K562 (cell line): Measurements from ENCODE around the gene MOSPD3. TPM values are rescaled to one million over a fixed set of nuclear protein-coding genes. Genes with fewer than 3 reads are reported as not detected.

Experiments
- ASH1L ChIP-seq: fragments of 450-650 bp; IDR thresholded peaks from 2 replicates; pipeline ENCODE4 v1.6.1; 2018; ENCODE audit warnings: borderline replicate concordance, mild to moderate bottlenecking, low read depth; ENCODE audit not compliant: partially characterized antibody
- ATF4 ChIP-seq: fragments of 450-650 bp; formaldehyde crosslinking; IDR thresholded peaks from 2 replicates; pipeline ENCODE4 v1.4.0; 2022; ENCODE audit warnings: mild to moderate bottlenecking, moderate library complexity
- CBX3 ChIP-seq, 2 experiments: IDR thresholded peaks; 1 replicate in 1 of 2; 2 replicates in 1 of 2; pipeline ENCODE4 v1.6.1; 2012; ENCODE audit warnings: inconsistent platforms in 2 of 2, low read length in 2 of 2, borderline replicate concordance in 1 of 2, control low read depth in 1 of 2
- GMEB1 ChIP-seq: fragments of 250-450 bp; sonication (Bioruptor Pico); IDR thresholded peaks from 2 replicates; pipeline ENCODE4 v1.4.0; 2020; ENCODE audit warnings: mild to moderate bottlenecking
- HDAC8 ChIP-seq: fragments of 450-650 bp; IDR thresholded peaks from 2 replicates; pipeline ENCODE4 v1.6.1; 2016; ENCODE audit warnings: mild to moderate bottlenecking, missing genetic modification characterization, moderate library complexity, missing compliant biosample characterization
- IRF1 ChIP-seq: sonication (generic); formaldehyde crosslinking; IDR thresholded peaks from 2 replicates; pipeline ENCODE4 v1.8.0; 2022; ENCODE audit warnings: missing genetic modification reagents, mild to moderate bottlenecking, borderline replicate concordance
- L3MBTL2 ChIP-seq: fragments of 450-650 bp; IDR thresholded peaks from 2 replicates; pipeline ENCODE4 v1.6.1; 2016; ENCODE audit warnings: mild to moderate bottlenecking, moderate library complexity
- MTA2 ChIP-seq: fragments of 450-650 bp; IDR thresholded peaks from 2 replicates; pipeline ENCODE4 v1.6.1; 2016; ENCODE audit warnings: low read depth
- MYNN ChIP-seq, 2 experiments: sonication (generic); formaldehyde crosslinking in 1 of 2; IDR thresholded peaks; 2 replicates each; pipeline versions ENCODE4 v1.5.0 to v1.6.1; 2016 to 2020; ENCODE audit warnings: antibody characterized with exemption in 1 of 2, missing genetic modification reagents in 1 of 2
- NR4A1 ChIP-seq, 2 experiments: fragments of 250-450 bp in 1 of 2; fragments of 450-650 bp in 1 of 2; sonication (Bioruptor Pico) in 1 of 2; IDR thresholded peaks; 2 replicates each; pipeline versions ENCODE4 v1.4.0 to v1.6.1; 2016 to 2020; ENCODE audit warnings: mild to moderate bottlenecking in 2 of 2, missing compliant biosample characterization in 1 of 2, missing genetic modification characterization in 1 of 2, moderate library complexity in 1 of 2
- SIN3A ChIP-seq, 2 experiments: fragments of 150-350 bp in 1 of 2; IDR thresholded peaks; 2 replicates each; pipeline ENCODE4 v1.6.1; 2011 to 2016; ENCODE audit warnings: borderline replicate concordance in 2 of 2, low read depth in 2 of 2, low read length in 2 of 2, mild to moderate bottlenecking in 2 of 2, moderate library complexity in 2 of 2; ENCODE audit not compliant: control insufficient read depth in 1 of 2
- SRSF9 ChIP-seq: fragments of 200-400 bp; formaldehyde crosslinking; IDR thresholded peaks from 2 replicates; pipeline ENCODE4 v1.6.1; 2017; ENCODE audit warnings: low read depth, low read length, borderline replicate concordance
- YY1 ChIP-seq, 3 experiments: IDR thresholded peaks; 2 replicates each; pipeline ENCODE4 v1.6.1; 2011; ENCODE audit warnings: low read length in 2 of 3, mild to moderate bottlenecking in 2 of 3, moderate library complexity in 2 of 3, borderline replicate concordance in 1 of 3, control low read depth in 1 of 3, low read depth in 1 of 3; ENCODE audit not compliant: insufficient read depth in 3 of 3, insufficient replicate concordance in 2 of 3, control insufficient read depth in 1 of 3, insufficient read length in 1 of 3; ENCODE audit errors: extremely low read depth in 1 of 3
- ZC3H4 ChIP-seq: sonication (generic); formaldehyde crosslinking; IDR thresholded peaks from 2 replicates; pipeline ENCODE4 v1.9.0; 2021; ENCODE audit warnings: missing genetic modification reagents, borderline replicate concordance
- ZNF124 ChIP-seq: sonication (generic); formaldehyde crosslinking; IDR thresholded peaks from 2 replicates; pipeline ENCODE4 v1.8.1; 2022; ENCODE audit warnings: missing genetic modification reagents
- ZNF143 ChIP-seq: sonication (generic); formaldehyde crosslinking; IDR thresholded peaks from 2 replicates; pipeline ENCODE4 v1.9.0; 2022; ENCODE audit warnings: mild to moderate bottlenecking, missing genetic modification reagents
- ZNF41 ChIP-seq: fragments of 250-450 bp; sonication (Bioruptor Pico); conservative IDR thresholded peaks from 2 replicates; pipeline ENCODE4 v1.4.0; 2020; ENCODE audit warnings: mild to moderate bottlenecking
- ZNF444 ChIP-seq: fragments of 250-450 bp; sonication (Bioruptor Pico); IDR thresholded peaks from 2 replicates; pipeline ENCODE4 v1.4.0; 2020; ENCODE audit warnings: mild to moderate bottlenecking, moderate library complexity
- polyA plus RNA-seq, 8 experiments: library from polyadenylated mRNA; depleted of rRNA in 4 of 8; stranded (reverse) in 5 of 8; unstranded in 3 of 8; fragments of >200 nt; fragmentation: Nextera tagmentation in 2 of 8; fragmentation: Illumina TruSeq in 1 of 8; extraction: Ambion mirVana in 2 of 8; extraction: Trizol in 1 of 8; gene quantifications; 2 replicates each; pipeline versions ENCODE4 v1.2.1 to v1.2.3, GENCODE V29; 2011 to 2014; ENCODE audit warnings: inconsistent platforms in 1 of 8, missing spikeins in 1 of 8
- total RNA-seq, 7 experiments: library from RNA; depleted of rRNA in 6 of 7; stranded (reverse); fragments of >200 nt in 6 of 7; fragmentation: Illumina TruSeq in 2 of 7; extraction: Trizol in 2 of 7; gene quantifications; 2 replicates each; pipeline versions ENCODE4 v1.2.1 to v1.2.3, GENCODE V29; 2011 to 2021; ENCODE audit warnings: low replicate concordance in 1 of 7
- TF ChIP-seq, protein P1 (sequence below): sonication (generic); formaldehyde crosslinking; IDR thresholded peaks from 2 replicates; pipeline ENCODE4 v1.9.0; 2022; ENCODE audit warnings: mild to moderate bottlenecking, missing genetic modification reagents
- TF ChIP-seq, protein P2 (sequence below): fragments of 450-650 bp; formaldehyde crosslinking; IDR thresholded peaks from 2 replicates; pipeline ENCODE4 v1.4.0; 2022; ENCODE audit warnings: missing genetic modification characterization

The MOSPD3 gene
- total and polyA plus RNA-seq, 9 of the 15 experiments (the other 6 are each of a cell fraction or from before 2014, with no cell fraction given), result 1.4 to 32.1 (median 7.3) TPM

DNA sequence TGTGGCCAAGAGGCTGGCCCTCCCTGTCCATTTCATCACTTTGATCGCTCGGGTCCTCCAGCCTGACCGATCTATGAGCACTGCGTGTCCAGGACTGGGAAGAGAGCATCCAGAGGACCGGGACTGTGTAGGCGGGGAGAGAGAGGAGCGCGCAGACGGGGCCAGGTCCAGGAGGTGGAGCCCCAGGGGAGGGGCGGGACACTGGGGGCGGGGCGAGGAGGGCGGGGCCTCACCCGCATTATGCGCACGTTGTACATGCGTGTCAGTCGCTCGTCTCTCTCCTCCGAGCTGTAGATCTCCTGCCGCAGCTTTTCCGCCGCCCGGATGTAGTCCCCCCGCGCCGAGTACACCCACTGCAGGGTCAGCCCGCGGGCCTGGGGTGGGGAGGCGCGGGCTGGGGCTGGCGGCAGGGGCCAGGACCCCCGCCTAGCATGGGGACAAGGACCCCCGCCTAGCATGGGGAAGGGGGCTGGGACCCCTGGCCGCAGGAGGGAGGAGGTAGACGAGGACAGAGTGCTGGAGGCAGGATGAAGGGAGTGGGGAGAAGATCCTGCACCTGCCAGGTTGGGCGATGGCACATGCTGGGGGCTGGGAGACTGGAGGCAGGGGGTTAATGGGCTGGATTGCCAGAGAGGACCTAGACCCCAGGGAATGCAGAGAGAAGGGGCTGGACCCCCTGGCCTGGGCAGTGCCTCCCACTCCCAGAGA is 14.3 kb downstream of the MOSPD3 start (continued):
- TF ChIP-seq, protein P1, sequence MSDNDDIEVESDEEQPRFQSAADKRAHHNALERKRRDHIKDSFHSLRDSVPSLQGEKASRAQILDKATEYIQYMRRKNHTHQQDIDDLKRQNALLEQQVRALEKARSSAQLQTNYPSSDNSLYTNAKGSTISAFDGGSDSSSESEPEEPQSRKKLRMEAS (CRISPR knock-in tag), result 0 out of 2 replicates have a peak, but pooled peaks have one; percentile 25
- TF ChIP-seq, protein P2, sequence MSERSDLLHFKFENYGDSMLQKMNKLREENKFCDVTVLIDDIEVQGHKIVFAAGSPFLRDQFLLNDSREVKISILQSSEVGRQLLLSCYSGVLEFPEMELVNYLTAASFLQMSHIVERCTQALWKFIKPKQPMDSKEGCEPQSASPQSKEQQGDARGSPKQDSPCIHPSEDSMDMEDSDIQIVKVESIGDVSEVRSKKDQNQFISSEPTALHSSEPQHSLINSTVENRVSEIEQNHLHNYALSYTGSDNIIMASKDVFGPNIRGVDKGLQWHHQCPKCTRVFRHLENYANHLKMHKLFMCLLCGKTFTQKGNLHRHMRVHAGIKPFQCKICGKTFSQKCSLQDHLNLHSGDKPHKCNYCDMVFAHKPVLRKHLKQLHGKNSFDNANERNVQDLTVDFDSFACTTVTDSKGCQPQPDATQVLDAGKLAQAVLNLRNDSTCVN (CRISPR knock-in tag), result no peak
- TF ChIP-seq IRF1 (no peak), CBX3 (IDR thresholded peaks at IDR 0.05; ENCODE audit: borderline replicate concordance in 1 of 2, low read length in 2 of 2) (no peak), L3MBTL2 (peak; percentile 26; the same call in 1 of the 2 replicates), MYNN (IDR thresholded peaks at IDR 0.05) (peak; percentile 49; the same call in 1 of the 2 replicates), MYNN (CRISPR knock-in tag; IDR thresholded peaks at IDR 0.05) (no peak), YY1 (IDR thresholded peaks at IDR 0.05; ENCODE audit: borderline replicate concordance in 1 of 3, control insufficient read depth in 1 of 3, extremely low read depth in 1 of 3, insufficient read depth in 3 of 3, insufficient read length in 1 of 3, insufficient replicate concordance in 2 of 3, low read depth in 1 of 3, low read length in 2 of 3) (peak in 2 of 3 experiments; percentile 9 to 11), ZC3H4 (CRISPR knock-in tag) (no peak), ATF4 (no peak), SIN3A (IDR thresholded peaks at IDR 0.05; ENCODE audit: borderline replicate concordance in 2 of 2, control insufficient read depth in 1 of 2, low read depth in 2 of 2, low read length in 2 of 2) (peak; percentile 47 to 84; a peak in 1 of 4 replicates), NR4A1 (CRISPR knock-in tag; IDR thresholded peaks at IDR 0.05) (no peak), NR4A1 (tag; IDR thresholded peaks at IDR 0.05) (no peak), SRSF9 (no peak), HDAC8 (no peak), ZNF41 (CRISPR knock-in tag) (no peak), ZNF143 (no peak), MTA2 (no peak), ZNF124 (no peak), ZNF444 (CRISPR knock-in tag) (no peak), ASH1L (no peak), GMEB1 (CRISPR knock-in tag) (no peak)
